ENCODE results near the gene SCN1A.

GRCh38 chr2:165985120-165985519 is 142.7 kb downstream of the SCN1A start:
- TF ChIP-seq, protein P1, sequence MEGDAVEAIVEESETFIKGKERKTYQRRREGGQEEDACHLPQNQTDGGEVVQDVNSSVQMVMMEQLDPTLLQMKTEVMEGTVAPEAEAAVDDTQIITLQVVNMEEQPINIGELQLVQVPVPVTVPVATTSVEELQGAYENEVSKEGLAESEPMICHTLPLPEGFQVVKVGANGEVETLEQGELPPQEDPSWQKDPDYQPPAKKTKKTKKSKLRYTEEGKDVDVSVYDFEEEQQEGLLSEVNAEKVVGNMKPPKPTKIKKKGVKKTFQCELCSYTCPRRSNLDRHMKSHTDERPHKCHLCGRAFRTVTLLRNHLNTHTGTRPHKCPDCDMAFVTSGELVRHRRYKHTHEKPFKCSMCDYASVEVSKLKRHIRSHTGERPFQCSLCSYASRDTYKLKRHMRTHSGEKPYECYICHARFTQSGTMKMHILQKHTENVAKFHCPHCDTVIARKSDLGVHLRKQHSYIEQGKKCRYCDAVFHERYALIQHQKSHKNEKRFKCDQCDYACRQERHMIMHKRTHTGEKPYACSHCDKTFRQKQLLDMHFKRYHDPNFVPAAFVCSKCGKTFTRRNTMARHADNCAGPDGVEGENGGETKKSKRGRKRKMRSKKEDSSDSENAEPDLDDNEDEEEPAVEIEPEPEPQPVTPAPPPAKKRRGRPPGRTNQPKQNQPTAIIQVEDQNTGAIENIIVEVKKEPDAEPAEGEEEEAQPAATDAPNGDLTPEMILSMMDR (IDR thresholded peaks at IDR 0.05), result no peak
- no peak for TF ChIP-seq POLR2A (IDR thresholded peaks at IDR 0.05)
- TF ChIP-seq POLR2AphosphoS5 (IDR thresholded peaks at IDR 0.05; ENCODE audit: insufficient read depth in 1 of 2, low read depth in 1 of 2), result no peak

Measured in vagina (tissue), 2 donors.